H1 (cell line): ENCODE data around the gene MEA1.

ENCODE experiments used
- CBX5 ChIP-seq: fragments of 300-800, 300-1000 bp; sonication (generic); IDR thresholded peaks from 2 replicates; pipeline ENCODE4 v1.7.1; 2016; ENCODE audit warnings: antibody characterized with exemption, low read length, low read depth
- CEBPB ChIP-seq: IDR thresholded peaks from 2 replicates; pipeline ENCODE4 v1.6.1; 2012; ENCODE audit warnings: low read depth, low read length
- CTCF ChIP-seq, 3 experiments: IDR thresholded peaks; 1 replicate in 2 of 3; 2 replicates in 1 of 3; pipeline versions ENCODE4 v1.5.1 to v1.6.1; 2011; ENCODE audit warnings: low read length in 3 of 3, mild to moderate bottlenecking in 3 of 3, inconsistent platforms in 2 of 3, low read depth in 1 of 3, moderate library complexity in 1 of 3; ENCODE audit not compliant: insufficient read depth in 1 of 3; ENCODE audit errors: control extremely low read depth in 1 of 3
- KDM1A ChIP-seq: fragments of 200-600, 300-600 bp; sonication (generic); IDR thresholded peaks from 2 replicates; pipeline ENCODE4 v1.7.1; 2016; ENCODE audit warnings: mild to moderate bottlenecking, low read length, borderline replicate concordance
- MAFK ChIP-seq: IDR thresholded peaks from 2 replicates; pipeline ENCODE4 v1.6.1; 2012; ENCODE audit warnings: low read depth, mild to moderate bottlenecking, improper control_type of control experiment, low read length
- MAX ChIP-seq: IDR thresholded peaks from 2 replicates; pipeline ENCODE4 v1.6.1; 2012; ENCODE audit warnings: inconsistent platforms
- POLR2A ChIP-seq, 2 experiments: IDR thresholded peaks; 1 replicate in 1 of 2; 2 replicates in 1 of 2; pipeline ENCODE4 v1.6.1; 2011; ENCODE audit warnings: low read depth in 2 of 2, low read length in 2 of 2, mild to moderate bottlenecking in 2 of 2; ENCODE audit errors: control extremely low read depth in 1 of 2
- POLR2AphosphoS5 ChIP-seq: IDR thresholded peaks from 2 replicates; pipeline ENCODE4 v1.6.1; 2011; ENCODE audit warnings: low read depth, low read length
- RAD21 ChIP-seq, 2 experiments: IDR thresholded peaks in 1 of 2; conservative IDR thresholded peaks in 1 of 2; 2 replicates each; pipeline ENCODE4 v1.6.1; 2011; ENCODE audit warnings: low read depth in 2 of 2, low read length in 2 of 2, improper control_type of control experiment in 1 of 2, inconsistent platforms in 1 of 2, mild to moderate bottlenecking in 1 of 2, moderate library complexity in 1 of 2
- ZNF274 ChIP-seq: IDR thresholded peaks from 2 replicates; pipeline ENCODE4 v1.7.0; 2012; ENCODE audit warnings: low read length, borderline replicate concordance; ENCODE audit errors: extremely low read depth

GRCh38 chr6:43013843-43014433 is at the start of gene MEA1, which contains the start of gene KLHDC3:
- TF ChIP-seq POLR2AphosphoS5 (no peak), POLR2A (IDR thresholded peaks at IDR 0.05; ENCODE audit: control extremely low read depth in 1 of 2, low read depth in 2 of 2, low read length in 2 of 2) (no peak), CTCF (IDR thresholded peaks at IDR 0.05; ENCODE audit: control extremely low read depth in 1 of 3, insufficient read depth in 1 of 3, low read depth in 1 of 3, low read length in 3 of 3) (no peak), MAFK (no peak), CEBPB (no peak), KDM1A (peak; percentile 77), CBX5 (no peak), RAD21 (IDR thresholded peaks at IDR 0.05 in 1 of 2, conservative IDR thresholded peaks at IDR 0.05 in 1 of 2; ENCODE audit: low read depth in 2 of 2, low read length in 2 of 2) (peak in 1 of 2 experiments; percentile 12; a peak in 1 of 4 replicates), MAX (peak; percentile 99), ZNF274 (no peak)
